Medulla oblongata (tissue), 1 donor: ENCODE data around the gene ACP2.
"Not testable (repeated sequence)": the region's sequence is repeated elsewhere in the genome, so short reads cannot be mapped to it uniquely, and the experiment has no call there.

Experiments used
- DNase-seq: peaks from one replicate; pipeline ENCODE4 v3.0.0-alpha.2; 2015; ENCODE audit errors: extremely low spot score

Gene ACP2

DNA sequence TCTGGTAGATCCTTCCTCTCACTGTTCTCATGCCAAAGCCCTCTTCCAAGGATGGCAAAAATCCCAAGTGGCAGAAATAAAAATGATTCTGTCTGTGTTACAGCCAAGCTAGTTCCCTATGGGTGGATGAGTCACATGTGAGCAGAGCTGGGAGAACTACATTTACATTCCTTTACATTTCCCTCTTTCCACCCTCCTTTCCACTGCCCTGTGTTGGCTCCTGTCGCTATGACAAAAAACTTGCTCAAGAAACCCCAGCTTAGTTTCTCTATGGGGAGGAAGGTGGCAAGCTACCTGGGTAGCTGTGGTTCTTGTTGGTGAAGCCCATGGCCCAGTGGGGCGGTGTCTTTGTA, 44.0 kb downstream of the ACP2 start:
- no peak for DNase-seq

DNA sequence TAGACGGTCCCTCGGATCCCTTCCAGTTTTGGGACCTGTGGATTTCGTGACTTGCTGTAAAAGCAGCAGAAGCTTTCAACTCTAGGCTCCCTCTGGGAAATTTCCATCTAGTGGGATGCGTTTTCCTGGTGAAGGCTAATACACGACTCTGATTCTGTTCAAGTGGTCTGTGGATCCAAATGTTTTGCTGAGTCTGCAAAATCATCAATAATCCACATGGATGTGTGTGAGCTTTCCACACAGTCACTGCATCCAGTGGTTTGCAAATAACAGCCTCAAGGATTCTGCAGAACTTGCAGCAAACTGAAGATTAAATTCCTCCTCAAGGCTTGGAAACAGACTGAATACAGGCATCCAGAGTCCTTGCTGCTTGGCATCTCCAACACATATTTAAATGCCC, 46.0 kb downstream of the ACP2 start:
- no peak for DNase-seq

DNA sequence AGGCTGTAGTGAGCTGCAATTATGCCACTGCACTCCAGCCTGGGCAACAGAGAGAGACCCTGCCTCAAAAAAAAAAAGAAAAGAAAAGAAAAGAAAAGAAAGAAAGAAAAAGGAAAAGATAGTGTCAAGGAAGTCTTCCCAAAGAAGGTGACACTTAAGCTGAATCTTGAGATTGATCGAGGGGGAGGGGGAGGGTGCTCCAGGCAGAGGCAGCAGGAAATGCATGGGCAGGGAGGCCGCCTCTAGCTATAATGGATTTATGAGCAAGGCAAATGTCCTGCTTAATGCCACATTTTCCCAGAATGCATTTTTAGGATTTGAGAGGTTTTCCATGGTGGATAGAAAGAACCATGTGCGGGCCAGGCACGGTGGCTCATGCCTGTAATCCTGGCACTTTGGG, 47.6 kb downstream of the ACP2 start:
- DNase-seq: no peak

DNA sequence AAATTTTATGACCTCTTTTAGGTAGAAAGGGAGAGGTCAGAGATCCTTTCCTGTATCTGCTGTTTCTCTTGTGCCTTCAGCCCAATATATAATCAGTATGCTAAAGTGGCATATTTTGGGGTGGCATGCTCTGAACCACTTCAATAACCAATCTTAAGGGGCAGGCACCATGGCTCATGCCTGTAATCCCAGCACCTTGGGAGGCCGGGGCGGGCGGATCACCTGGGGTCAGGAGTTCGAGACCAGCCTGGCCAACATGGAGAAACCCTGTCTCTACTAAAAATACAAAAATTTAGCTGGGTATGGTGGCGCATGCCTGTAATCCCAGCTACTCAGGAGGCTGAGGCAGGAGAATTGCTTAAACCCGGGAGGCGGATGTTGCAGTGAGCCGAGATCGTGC, 50.5 kb downstream of the ACP2 start:
- not testable (repeated sequence) for DNase-seq

DNA sequence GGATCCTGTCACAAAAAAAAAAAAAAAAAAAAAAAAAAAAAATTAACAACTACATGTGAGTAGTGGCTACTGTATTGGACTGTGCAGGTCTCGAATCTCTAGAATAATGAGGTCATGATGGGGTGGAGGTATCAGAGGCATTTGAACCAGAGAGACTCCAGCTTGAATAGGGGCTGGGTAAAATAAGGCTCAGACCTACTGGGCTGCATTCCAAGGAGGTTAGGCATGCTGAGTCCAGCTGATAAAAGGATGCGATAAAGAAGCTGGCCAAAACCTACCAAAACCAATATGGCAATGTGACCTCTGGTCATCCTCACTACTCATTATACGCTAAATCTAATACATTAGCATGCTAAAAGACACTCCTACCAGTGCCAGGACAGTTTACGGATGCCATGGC, 56.5 kb downstream of the ACP2 start:
- DNase-seq: no peak

DNA sequence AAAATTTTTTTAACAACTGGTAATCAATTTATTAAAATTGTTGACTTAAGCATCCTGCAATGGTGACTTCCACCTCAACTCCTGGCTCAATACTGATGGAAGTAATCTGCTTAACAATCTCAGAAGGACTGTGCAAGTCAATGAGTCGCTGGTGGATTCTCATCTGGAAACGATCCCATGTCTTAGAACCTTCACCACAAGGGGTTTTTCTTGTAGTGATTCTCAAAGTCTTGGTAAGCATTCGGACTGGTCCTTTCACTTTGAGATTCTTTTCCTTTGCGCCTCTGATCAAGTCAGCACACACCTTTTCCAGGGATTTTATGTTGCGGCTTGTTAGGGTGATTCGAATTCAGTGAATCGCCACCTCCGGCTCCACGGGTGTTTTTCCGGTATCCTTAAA, 57.5 kb downstream of the ACP2 start:
- DNase-seq: not testable (repeated sequence)
